ENCODE measurements around the gene ALK. TPM values are rescaled to one million over a fixed set of nuclear protein-coding genes. Genes with fewer than 3 reads are reported as not detected.

Gene ALK
- total RNA-seq, 2 donors from 2014 or later, result 0.13 to 0.46 TPM

DNA sequence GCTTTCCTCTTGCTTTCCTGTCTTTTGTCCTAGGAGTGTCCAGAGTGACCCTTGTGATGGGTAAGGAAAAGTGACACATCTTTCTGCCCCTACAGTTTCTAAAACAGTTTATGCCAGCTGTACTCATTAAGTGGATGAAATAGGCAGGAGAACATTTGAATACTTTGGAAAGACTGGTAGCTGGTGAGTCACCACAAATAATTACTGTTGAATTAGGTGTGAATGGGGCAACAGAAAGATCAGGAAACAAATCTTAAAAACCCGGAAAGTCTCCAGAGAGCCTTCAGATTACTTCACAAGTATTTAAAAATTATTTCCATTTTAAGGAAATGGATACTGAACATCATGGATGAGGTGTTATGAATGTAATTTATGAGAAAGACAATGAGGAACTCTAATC is 527.7 kb downstream of the ALK start:
- Histone ChIP-seq H3K4me3 (ENCODE audit: low read length) (no peak overlapping the region), H3K27ac (ENCODE audit: low read depth, low read length) (no peak overlapping the region), H3K9me3 (ENCODE audit: control insufficient read depth, low read length) (no peaks in the 10 kb centered on the region), H3K4me1 (ENCODE audit: control insufficient read depth, insufficient read depth, low read length) (peaks cover 9% of the 10 kb centered on the region), H3K27me3 (ENCODE audit: control insufficient read depth, insufficient read depth, low read length, poor library complexity, severe bottlenecking) (no peaks in the 10 kb centered on the region), H3K9ac (ENCODE audit: extremely low read depth, low read length, poor library complexity, severe bottlenecking) (no peak overlapping the region), H3K36me3 (ENCODE audit: control insufficient read depth, insufficient read depth, low read length) (no peaks in the 10 kb centered on the region)
- Mint-ChIP-seq H3K27me3 (ENCODE audit: insufficient read depth) (peaks cover 5% of the 10 kb centered on the region), H3K4me3 (no peak overlapping the region), H3K9me3 (no peaks in the 10 kb centered on the region), H3K36me3 (ENCODE audit: low read depth) (no peaks in the 10 kb centered on the region), H3K27ac (no peak overlapping the region), H3K4me1 (peaks cover 20% of the 10 kb centered on the region)
- no CpG with 5 or more reads among the region's 1 CpG for WGBS, 2 experiments (ENCODE audit: insufficient coverage in 1 of 2, insufficient read length in 1 of 2)
- DNase-seq, result no peak
- TF ChIP-seq, protein P1, sequence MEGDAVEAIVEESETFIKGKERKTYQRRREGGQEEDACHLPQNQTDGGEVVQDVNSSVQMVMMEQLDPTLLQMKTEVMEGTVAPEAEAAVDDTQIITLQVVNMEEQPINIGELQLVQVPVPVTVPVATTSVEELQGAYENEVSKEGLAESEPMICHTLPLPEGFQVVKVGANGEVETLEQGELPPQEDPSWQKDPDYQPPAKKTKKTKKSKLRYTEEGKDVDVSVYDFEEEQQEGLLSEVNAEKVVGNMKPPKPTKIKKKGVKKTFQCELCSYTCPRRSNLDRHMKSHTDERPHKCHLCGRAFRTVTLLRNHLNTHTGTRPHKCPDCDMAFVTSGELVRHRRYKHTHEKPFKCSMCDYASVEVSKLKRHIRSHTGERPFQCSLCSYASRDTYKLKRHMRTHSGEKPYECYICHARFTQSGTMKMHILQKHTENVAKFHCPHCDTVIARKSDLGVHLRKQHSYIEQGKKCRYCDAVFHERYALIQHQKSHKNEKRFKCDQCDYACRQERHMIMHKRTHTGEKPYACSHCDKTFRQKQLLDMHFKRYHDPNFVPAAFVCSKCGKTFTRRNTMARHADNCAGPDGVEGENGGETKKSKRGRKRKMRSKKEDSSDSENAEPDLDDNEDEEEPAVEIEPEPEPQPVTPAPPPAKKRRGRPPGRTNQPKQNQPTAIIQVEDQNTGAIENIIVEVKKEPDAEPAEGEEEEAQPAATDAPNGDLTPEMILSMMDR (conservative IDR thresholded peaks at IDR 0.05), result no peak

DNA sequence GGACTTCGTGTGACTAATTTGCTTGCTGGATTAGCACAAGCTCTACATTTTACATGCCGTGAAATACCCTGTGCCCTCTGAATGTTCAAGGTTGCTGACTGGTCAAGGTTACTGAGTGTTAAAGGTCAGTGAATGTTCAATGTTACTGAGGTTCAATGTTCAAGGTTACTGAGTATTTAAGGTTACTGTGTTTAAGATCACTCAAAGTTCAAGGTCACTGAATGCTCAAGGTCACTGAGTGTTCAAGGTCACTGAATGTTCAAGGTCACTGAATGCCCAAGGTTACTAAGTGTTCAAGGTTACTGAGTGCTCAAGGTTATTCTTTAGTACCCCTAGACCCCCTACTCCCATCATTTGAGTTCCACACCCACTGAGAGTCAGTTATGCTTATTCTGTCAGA is 528.6 kb downstream of the ALK start:
- Histone ChIP-seq H3K36me3 (ENCODE audit: control insufficient read depth, insufficient read depth, low read length) (no peaks in the 10 kb centered on the region), H3K9ac (ENCODE audit: extremely low read depth, low read length, poor library complexity, severe bottlenecking) (no peak overlapping the region), H3K4me1 (ENCODE audit: control insufficient read depth, insufficient read depth, low read length) (peaks cover 9% of the 10 kb centered on the region), H3K27me3 (ENCODE audit: control insufficient read depth, insufficient read depth, low read length, poor library complexity, severe bottlenecking) (no peaks in the 10 kb centered on the region), H3K27ac (ENCODE audit: low read depth, low read length) (no peak overlapping the region), H3K9me3 (ENCODE audit: control insufficient read depth, low read length) (no peaks in the 10 kb centered on the region), H3K4me3 (ENCODE audit: low read length) (no peak overlapping the region)
- Mint-ChIP-seq H3K9me3 (no peaks in the 10 kb centered on the region), H3K27me3 (ENCODE audit: insufficient read depth) (peaks cover 5% of the 10 kb centered on the region), H3K27ac (no peak overlapping the region), H3K4me3 (no peak overlapping the region), H3K36me3 (ENCODE audit: low read depth) (no peaks in the 10 kb centered on the region), H3K4me1 (peaks cover 20% of the 10 kb centered on the region)
- TF ChIP-seq, protein P1 (conservative IDR thresholded peaks at IDR 0.05), result no peak
- no peak for DNase-seq
- WGBS, 2 experiments (ENCODE audit: insufficient coverage in 1 of 2, insufficient read length in 1 of 2), result 94 to 100% methylated on average over 2 of the region's 2 CpGs

DNA sequence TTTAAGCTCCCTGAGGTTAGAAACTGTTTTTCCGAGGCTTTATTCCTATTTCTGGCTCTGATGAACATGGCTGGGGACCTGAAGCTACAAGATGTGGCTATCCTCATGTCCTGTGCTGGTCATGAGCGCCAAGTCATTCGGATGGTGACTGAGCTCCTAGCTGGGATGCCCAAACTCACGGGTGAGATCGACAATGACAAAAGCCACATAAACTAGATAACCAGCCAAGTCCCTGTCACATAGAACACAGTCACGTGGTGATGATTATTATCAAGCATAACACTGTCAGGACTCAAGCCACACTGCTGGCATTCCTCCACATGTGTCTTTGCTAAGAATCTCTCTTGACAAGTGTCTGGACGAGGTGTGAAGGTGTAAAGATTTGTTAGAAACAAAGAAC is 531.2 kb downstream of the ALK start:
- TF ChIP-seq, protein P1 (conservative IDR thresholded peaks at IDR 0.05), result no peak
- H3K27ac Mint-ChIP-seq, result no peak overlapping the region
- peaks cover 9% of the 10 kb centered on the region for H3K4me1 ChIP-seq (ENCODE audit: control insufficient read depth, insufficient read depth, low read length)
- no peaks in the 10 kb centered on the region for H3K36me3 Mint-ChIP-seq (ENCODE audit: low read depth)
- no peak overlapping the region for H3K27ac ChIP-seq (ENCODE audit: low read depth, low read length)
- H3K9me3 ChIP-seq (ENCODE audit: control insufficient read depth, low read length), result no peaks in the 10 kb centered on the region
- H3K9ac ChIP-seq (ENCODE audit: extremely low read depth, low read length, poor library complexity, severe bottlenecking), result no peak overlapping the region
- H3K4me3 ChIP-seq (ENCODE audit: low read length), result no peak overlapping the region
- no peaks in the 10 kb centered on the region for H3K9me3 Mint-ChIP-seq
- H3K36me3 ChIP-seq (ENCODE audit: control insufficient read depth, insufficient read depth, low read length), result no peaks in the 10 kb centered on the region
- no peak for DNase-seq
- WGBS, 2 experiments (ENCODE audit: insufficient coverage in 1 of 2, insufficient read length in 1 of 2), result 86 to 91% methylated on average over 6 to 7 of the region's 7 CpGs
- H3K27me3 ChIP-seq (ENCODE audit: control insufficient read depth, insufficient read depth, low read length, poor library complexity, severe bottlenecking), result no peaks in the 10 kb centered on the region
- H3K4me3 Mint-ChIP-seq, result no peak overlapping the region
- H3K4me1 Mint-ChIP-seq, result peaks cover 20% of the 10 kb centered on the region
- peaks cover 5% of the 10 kb centered on the region for H3K27me3 Mint-ChIP-seq (ENCODE audit: insufficient read depth)
